ENCODE data around the gene C16orf86.

Gene C16orf86

GRCh38 chr16:67665598-67665997 is 1.0 kb upstream of the C16orf86 start:
- H3K9ac ChIP-seq (ENCODE audit: low read length in 5 of 5) = peak overlapping the region in 4 of 5 donors; percentile 8 to 77 (median 44)
- H3K4me1 ChIP-seq (ENCODE audit: control insufficient read depth in 5 of 5, insufficient read depth in 5 of 5, low read length in 5 of 5) = peaks cover 4 to 44% (median 33%) of the 10 kb centered on the region in 5 donors

DNA sequence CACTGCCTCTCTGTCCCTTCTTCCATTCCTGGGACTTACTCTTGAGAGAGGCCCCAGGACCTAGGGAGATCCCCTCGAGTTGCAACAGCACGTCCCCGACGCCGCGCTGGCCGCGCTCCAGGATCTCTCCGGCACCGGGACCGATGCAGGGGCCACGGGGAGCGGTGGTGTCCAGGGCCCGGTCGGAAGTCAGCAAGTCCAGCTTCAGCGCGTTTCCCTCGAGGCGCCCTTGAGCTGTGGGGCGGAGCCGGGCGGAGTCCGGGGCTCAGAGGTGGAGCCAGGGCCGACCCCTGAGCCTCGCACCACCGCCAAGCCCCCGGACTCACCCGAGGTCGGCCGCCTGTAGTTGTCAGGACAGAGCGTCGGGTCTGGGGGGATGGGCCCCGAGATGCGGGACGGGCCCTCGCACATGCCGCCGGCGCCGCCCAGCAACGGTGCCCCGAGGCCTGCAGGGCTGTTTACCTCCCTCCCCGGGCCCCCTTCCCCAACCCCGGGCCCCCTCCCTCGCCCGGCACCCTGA is 522 bp upstream of the C16orf86 start:
- Histone ChIP-seq H3K4me3 (ENCODE audit: low read depth in 1 of 5, low read length in 5 of 5) (peak overlapping the region; percentile 45 to 85 (median 76)), H3K27ac (ENCODE audit: low read depth, low read length) (peak overlapping the region; percentile 86), H3K36me3 (ENCODE audit: control insufficient read depth in 5 of 5, insufficient read depth in 5 of 5, low read length in 5 of 5) (peaks cover 0 to 19% (median 6%) of the 10 kb centered on the region in 5 donors), H3K9me3 (ENCODE audit: control insufficient read depth in 5 of 5, low read length in 5 of 5) (no peaks in the 10 kb centered on the region), H3K9ac (ENCODE audit: low read length in 5 of 5) (peak overlapping the region; percentile 8 to 81 (median 51)), H3K4me1 (ENCODE audit: control insufficient read depth in 5 of 5, insufficient read depth in 5 of 5, low read length in 5 of 5) (peaks cover 4 to 40% (median 31%) of the 10 kb centered on the region in 5 donors), H3K27me3 (ENCODE audit: control insufficient read depth in 5 of 5, insufficient read depth in 4 of 5, low read length in 5 of 5) (no peaks in the 10 kb centered on the region)

More at GRCh38 chr16:67665598-67665997, 1.0 kb upstream of the C16orf86 start:
- Histone ChIP-seq H3K27ac (ENCODE audit: low read depth, low read length) (peak overlapping the region; percentile 86), H3K36me3 (ENCODE audit: control insufficient read depth in 5 of 5, insufficient read depth in 5 of 5, low read length in 5 of 5) (peaks cover 0 to 19% (median 6%) of the 10 kb centered on the region in 5 donors), H3K4me3 (ENCODE audit: low read depth in 1 of 5, low read length in 5 of 5) (peak overlapping the region; percentile 45 to 85 (median 76)), H3K9me3 (ENCODE audit: control insufficient read depth in 5 of 5, low read length in 5 of 5) (no peaks in the 10 kb centered on the region), H3K27me3 (ENCODE audit: control insufficient read depth in 5 of 5, insufficient read depth in 4 of 5, low read length in 5 of 5) (no peaks in the 10 kb centered on the region)

DNA sequence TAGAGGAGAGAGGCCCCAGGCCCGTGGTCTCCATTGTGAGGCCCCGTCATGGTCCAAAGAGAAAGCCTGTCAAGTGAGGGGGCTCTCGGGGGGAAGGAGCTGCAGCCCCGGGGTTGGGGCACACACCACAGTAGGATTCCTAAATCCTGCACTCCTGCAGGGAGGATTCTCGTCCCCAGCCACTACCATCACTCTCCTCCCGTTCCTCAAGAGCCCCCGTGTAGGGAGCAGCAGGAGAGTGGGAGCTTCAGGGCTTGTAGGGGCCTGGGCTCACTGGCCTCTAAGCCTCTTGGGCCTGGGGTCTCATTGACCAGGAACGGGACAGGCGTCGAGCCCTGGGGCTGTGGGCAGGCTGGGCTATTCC is 821 bp downstream of the C16orf86 start:
- Histone ChIP-seq H3K4me1 (ENCODE audit: control insufficient read depth in 5 of 5, insufficient read depth in 5 of 5, low read length in 5 of 5) (peaks cover 4 to 36% (median 28%) of the 10 kb centered on the region in 5 donors), H3K27ac (ENCODE audit: low read depth, low read length) (peak overlapping the region; percentile 86), H3K36me3 (ENCODE audit: control insufficient read depth in 5 of 5, insufficient read depth in 5 of 5, low read length in 5 of 5) (peaks cover 0 to 18% (median 6%) of the 10 kb centered on the region in 5 donors), H3K9ac (ENCODE audit: low read length in 5 of 5) (peak overlapping the region in 4 of 5 donors; percentile 77 to 90 (median 82)), H3K9me3 (ENCODE audit: control insufficient read depth in 5 of 5, low read length in 5 of 5) (no peaks in the 10 kb centered on the region), H3K27me3 (ENCODE audit: control insufficient read depth in 5 of 5, insufficient read depth in 4 of 5, low read length in 5 of 5) (no peaks in the 10 kb centered on the region), H3K4me3 (ENCODE audit: low read depth in 1 of 5, low read length in 5 of 5) (peak overlapping the region; percentile 51 to 85 (median 76))

DNA sequence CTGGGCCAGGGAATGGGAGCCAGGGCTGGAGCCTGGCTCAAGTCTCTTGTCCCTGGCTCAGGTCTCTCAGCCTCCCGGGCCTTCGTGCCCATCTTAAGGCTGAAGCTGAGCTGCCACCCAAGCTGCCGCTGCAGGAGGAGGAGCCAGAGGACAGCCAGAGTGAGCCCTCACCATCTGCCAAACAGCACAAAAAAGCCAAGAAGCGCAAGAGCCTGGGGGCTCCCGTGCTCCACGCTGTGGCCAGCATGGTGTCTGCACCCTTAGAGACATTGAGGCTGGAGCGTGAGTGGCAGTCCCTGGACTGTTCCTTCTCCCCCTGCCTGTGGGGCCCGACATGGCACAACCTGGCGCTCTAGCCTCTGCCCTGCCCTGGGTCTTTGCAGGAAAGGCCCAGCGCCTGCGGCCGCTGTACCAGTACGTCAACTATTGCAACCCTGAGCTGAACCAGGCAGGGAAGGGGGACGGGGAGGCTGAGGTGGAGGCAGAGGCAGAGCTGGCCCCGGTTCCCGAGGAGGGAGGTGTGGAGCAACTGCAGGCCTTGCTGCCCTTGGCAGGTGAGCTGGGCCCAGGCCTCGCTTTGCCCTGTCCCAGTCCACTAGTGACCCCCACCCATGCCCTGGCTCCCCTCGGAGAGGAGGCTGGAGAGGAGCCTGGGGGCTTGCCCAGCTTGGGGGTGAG is 1.3 kb downstream of the C16orf86 start:
- peak overlapping the region in 2 of 5 donors; percentile 82 to 90 for H3K9ac ChIP-seq (ENCODE audit: low read length in 5 of 5)
- H3K4me3 ChIP-seq (ENCODE audit: low read depth in 1 of 5, low read length in 5 of 5) = peak overlapping the region in 4 of 5 donors; percentile 76 to 85 (median 78)

DNA sequence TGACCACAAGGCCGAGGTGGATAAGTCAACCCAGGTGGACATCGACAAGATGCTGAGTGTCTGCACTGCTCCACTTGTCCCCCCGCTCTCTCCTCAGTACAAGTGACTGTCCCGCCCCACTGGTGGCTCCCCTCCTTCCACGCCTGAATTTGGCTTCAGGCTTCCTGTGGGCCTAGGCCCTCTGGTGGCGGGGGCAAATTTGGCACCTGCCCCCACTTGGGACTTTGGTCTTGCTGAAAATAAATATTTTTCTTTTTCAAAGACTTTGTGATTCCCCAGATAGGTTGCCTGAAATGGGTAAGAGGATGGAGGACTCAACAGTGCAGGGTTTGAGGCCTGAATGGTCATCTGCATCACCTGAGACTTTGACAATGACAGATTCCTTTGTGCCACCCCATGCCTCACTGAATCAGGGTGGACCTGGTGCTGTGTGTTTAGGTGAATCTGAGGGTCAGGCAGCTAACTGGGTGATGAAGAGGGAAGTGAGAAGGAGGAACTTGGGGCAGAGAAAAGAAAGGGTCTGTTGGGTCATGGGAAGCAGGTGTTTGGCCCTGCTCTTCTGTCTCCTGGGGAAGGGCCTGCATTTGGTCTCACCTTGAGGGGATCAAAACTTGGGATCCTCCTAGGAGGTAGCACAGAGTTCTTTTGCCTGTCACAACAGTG is 2.0 kb downstream of the C16orf86 start:
- no peak overlapping the region for H3K9ac ChIP-seq (ENCODE audit: low read length in 5 of 5)
- H3K4me1 ChIP-seq (ENCODE audit: control insufficient read depth in 5 of 5, insufficient read depth in 5 of 5, low read length in 5 of 5) = peaks cover 13 to 48% (median 39%) of the 10 kb centered on the region in 5 donors
- H3K4me3 ChIP-seq (ENCODE audit: low read depth in 1 of 5, low read length in 5 of 5) = no peak overlapping the region
- no peak overlapping the region for H3K27ac ChIP-seq (ENCODE audit: low read depth, low read length)
- peaks cover 0 to 7% (median 0%) of the 10 kb centered on the region in 5 donors for H3K36me3 ChIP-seq (ENCODE audit: control insufficient read depth in 5 of 5, insufficient read depth in 5 of 5, low read length in 5 of 5)
- no peaks in the 10 kb centered on the region for H3K27me3 ChIP-seq (ENCODE audit: control insufficient read depth in 5 of 5, insufficient read depth in 4 of 5, low read length in 5 of 5)
- no peaks in the 10 kb centered on the region for H3K9me3 ChIP-seq (ENCODE audit: control insufficient read depth in 5 of 5, low read length in 5 of 5)

More for the DNA sequence above, 1.3 kb downstream of the C16orf86 start:
- Histone ChIP-seq H3K36me3 (ENCODE audit: control insufficient read depth in 5 of 5, insufficient read depth in 5 of 5, low read length in 5 of 5) (peaks cover 0 to 13% (median 1%) of the 10 kb centered on the region in 5 donors), H3K27ac (ENCODE audit: low read depth, low read length) (peak overlapping the region; percentile 86), H3K27me3 (ENCODE audit: control insufficient read depth in 5 of 5, insufficient read depth in 4 of 5, low read length in 5 of 5) (no peaks in the 10 kb centered on the region), H3K9me3 (ENCODE audit: control insufficient read depth in 5 of 5, low read length in 5 of 5) (no peaks in the 10 kb centered on the region), H3K4me1 (ENCODE audit: control insufficient read depth in 5 of 5, insufficient read depth in 5 of 5, low read length in 5 of 5) (peaks cover 6 to 42% (median 32%) of the 10 kb centered on the region in 5 donors)

- Histone ChIP-seq H3K4me3 (ENCODE audit: low read depth in 1 of 5, low read length in 5 of 5) (no peak overlapping the region), H3K9me3 (ENCODE audit: control insufficient read depth in 5 of 5, low read length in 5 of 5) (no peaks in the 10 kb centered on the region), H3K36me3 (ENCODE audit: control insufficient read depth in 5 of 5, insufficient read depth in 5 of 5, low read length in 5 of 5) (no peaks in the 10 kb centered on the region), H3K27me3 (ENCODE audit: control insufficient read depth in 5 of 5, insufficient read depth in 4 of 5, low read length in 5 of 5) (no peaks in the 10 kb centered on the region), H3K9ac (ENCODE audit: low read length in 5 of 5) (no peak overlapping the region), H3K27ac (ENCODE audit: low read depth, low read length) (no peak overlapping the region), H3K4me1 (ENCODE audit: control insufficient read depth in 5 of 5, insufficient read depth in 5 of 5, low read length in 5 of 5) (peaks cover 16 to 57% (median 47%) of the 10 kb centered on the region in 5 donors)
Observed at GRCh38 chr16:67669499-67670101, 3.0 kb downstream of the C16orf86 start.

- Histone ChIP-seq H3K27ac (ENCODE audit: low read depth, low read length) (peak overlapping the region; percentile 95), H3K9me3 (ENCODE audit: control insufficient read depth in 5 of 5, low read length in 5 of 5) (no peaks in the 10 kb centered on the region), H3K9ac (ENCODE audit: low read length in 5 of 5) (no peak overlapping the region), H3K4me1 (ENCODE audit: control insufficient read depth in 5 of 5, insufficient read depth in 5 of 5, low read length in 5 of 5) (peaks cover 22 to 66% (median 56%) of the 10 kb centered on the region in 5 donors), H3K36me3 (ENCODE audit: control insufficient read depth in 5 of 5, insufficient read depth in 5 of 5, low read length in 5 of 5) (peaks cover 0 to 6% (median 4%) of the 10 kb centered on the region in 5 donors), H3K4me3 (ENCODE audit: low read depth in 1 of 5, low read length in 5 of 5) (no peak overlapping the region), H3K27me3 (ENCODE audit: control insufficient read depth in 5 of 5, insufficient read depth in 4 of 5, low read length in 5 of 5) (no peaks in the 10 kb centered on the region)
Observed at GRCh38 chr16:67672306-67672705, 5.7 kb downstream of the C16orf86 start.

- Histone ChIP-seq H3K27ac (ENCODE audit: low read depth, low read length) (peak overlapping the region; percentile 95), H3K4me3 (ENCODE audit: low read depth in 1 of 5, low read length in 5 of 5) (peak overlapping the region in 1 of 5 donors; percentile 23), H3K36me3 (ENCODE audit: control insufficient read depth in 5 of 5, insufficient read depth in 5 of 5, low read length in 5 of 5) (peaks cover 0 to 8% (median 4%) of the 10 kb centered on the region in 5 donors), H3K9ac (ENCODE audit: low read length in 5 of 5) (peak overlapping the region; percentile 31 to 82 (median 64)), H3K27me3 (ENCODE audit: control insufficient read depth in 5 of 5, insufficient read depth in 4 of 5, low read length in 5 of 5) (no peaks in the 10 kb centered on the region), H3K9me3 (ENCODE audit: control insufficient read depth in 5 of 5, low read length in 5 of 5) (no peaks in the 10 kb centered on the region), H3K4me1 (ENCODE audit: control insufficient read depth in 5 of 5, insufficient read depth in 5 of 5, low read length in 5 of 5) (peaks cover 18 to 66% (median 54%) of the 10 kb centered on the region in 5 donors)
Observed at GRCh38 chr16:67672739-67673662, 6.4 kb downstream of the C16orf86 start.

Data from subcutaneous abdominal adipose tissue (tissue), 5 donors.